A673 (cell line): Measurements from ENCODE around the gene THSD8. TPM values are rescaled to one million over a fixed set of nuclear protein-coding genes. Genes with fewer than 3 reads are reported as not detected.
A peak's percentile ranks its signal among the peaks of the same experiment; 100 is the strongest.

Source experiments
- BruUV-seq: library from RNA; stranded (reverse); fragments of 400-500 nt; replicated peaks from 2 replicates; lab custom pipeline; 2021; lab: Mats Ljungman, UMichigan
- CTCF ChIA-PET: fragments of 300-600 bp; sonication (Branson Sonifier 250); formaldehyde crosslinking; loops from one replicate; lab custom pipeline; 2022; ENCODE audit warnings: antibody characterized with exemption; lab: Charles Lee
- POLR2A ChIA-PET: fragments of 300-600 bp; sonication (Branson Sonifier 250); formaldehyde crosslinking; loops from one replicate; lab custom pipeline; 2022; ENCODE audit warnings: antibody characterized with exemption; ENCODE audit not compliant: low non-redundant PET; lab: Charles Lee
- DNase-seq: peaks from one replicate; pipeline ENCODE4 v3.0.0-alpha.2; 2015; ENCODE audit warnings: low spot score
- H3K27ac ChIP-seq: fragments of 200-600 bp; sonication (generic); 2 replicates; pipeline ENCODE4 v1.5.1; 2016; ENCODE audit warnings: mixed run types, low read depth, mild to moderate bottlenecking, mixed read lengths, antibody characterized with exemption, low read length; ENCODE audit not compliant: poor library complexity, severe bottlenecking
- H3K27me3 ChIP-seq: fragments of 200-600 bp; sonication (generic); replicated peaks from 2 replicates; pipeline ENCODE4 v1.6.1; 2017; ENCODE audit warnings: mixed run types, low read depth, mild to moderate bottlenecking, mixed read lengths, antibody characterized with exemption, low read length; ENCODE audit not compliant: insufficient read depth, poor library complexity
- H3K36me3 ChIP-seq: fragments of 200-600 bp; sonication (generic); 2 replicates; pipeline ENCODE4 v1.6.1; 2016; ENCODE audit warnings: mixed run types, mild to moderate bottlenecking, mixed read lengths, antibody characterized with exemption, low read length; ENCODE audit not compliant: insufficient read depth, poor library complexity, severe bottlenecking
- H3K4me1 ChIP-seq: fragments of 200-600 bp; sonication (generic); 2 replicates; pipeline ENCODE4 v1.6.1; 2017; ENCODE audit warnings: mixed run types, mild to moderate bottlenecking, mixed read lengths, antibody characterized with exemption, low read length; ENCODE audit not compliant: insufficient read depth, poor library complexity, severe bottlenecking
- H3K4me3 ChIP-seq: fragments of 200-600 bp; sonication (generic); 2 replicates; pipeline ENCODE4 v1.5.1; 2016; ENCODE audit warnings: low read depth, mixed run types, mild to moderate bottlenecking, mixed read lengths, low read length; ENCODE audit not compliant: poor library complexity, severe bottlenecking
- H3K9me3 ChIP-seq: fragments of 200-600 bp; sonication (generic); 2 replicates; pipeline ENCODE4 v1.6.1; 2016; ENCODE audit warnings: mixed run types, low read depth, mild to moderate bottlenecking, mixed read lengths, antibody characterized with exemption, low read length; ENCODE audit not compliant: poor library complexity, severe bottlenecking
- EZH2 ChIP-seq: fragments of 200-600 bp; sonication (generic); IDR thresholded peaks from 2 replicates; pipeline ENCODE4 v1.6.1; 2017; ENCODE audit warnings: borderline replicate concordance, low read depth, mild to moderate bottlenecking, mixed read lengths, antibody characterized with exemption, low read length; ENCODE audit not compliant: poor library complexity, severe bottlenecking
- intact Hi-C: fragments of 100-400 bp; cut with micrococcal nuclease; formaldehyde crosslinking; loops from one replicate; pipeline ENCODE4 v1.10.0; 2022; ENCODE audit not compliant: unreplicated experiment
- total RNA-seq: library from RNA; stranded (reverse); gene quantifications from 2 replicates; pipeline ENCODE4 v1.2.3, GENCODE V29; 2021
- TF ChIP-seq, protein P1 (sequence below): fragments of 300-800, 200-600 bp; sonication (generic); conservative IDR thresholded peaks from 2 replicates; pipeline ENCODE4 v1.5.1; 2017; ENCODE audit warnings: low read depth, mild to moderate bottlenecking, antibody characterized with exemption, low read length, moderate library complexity, mixed read lengths

Gene THSD8
- total RNA-seq, 1 experiment from 2014 or later = 45.2 TPM

DNA sequence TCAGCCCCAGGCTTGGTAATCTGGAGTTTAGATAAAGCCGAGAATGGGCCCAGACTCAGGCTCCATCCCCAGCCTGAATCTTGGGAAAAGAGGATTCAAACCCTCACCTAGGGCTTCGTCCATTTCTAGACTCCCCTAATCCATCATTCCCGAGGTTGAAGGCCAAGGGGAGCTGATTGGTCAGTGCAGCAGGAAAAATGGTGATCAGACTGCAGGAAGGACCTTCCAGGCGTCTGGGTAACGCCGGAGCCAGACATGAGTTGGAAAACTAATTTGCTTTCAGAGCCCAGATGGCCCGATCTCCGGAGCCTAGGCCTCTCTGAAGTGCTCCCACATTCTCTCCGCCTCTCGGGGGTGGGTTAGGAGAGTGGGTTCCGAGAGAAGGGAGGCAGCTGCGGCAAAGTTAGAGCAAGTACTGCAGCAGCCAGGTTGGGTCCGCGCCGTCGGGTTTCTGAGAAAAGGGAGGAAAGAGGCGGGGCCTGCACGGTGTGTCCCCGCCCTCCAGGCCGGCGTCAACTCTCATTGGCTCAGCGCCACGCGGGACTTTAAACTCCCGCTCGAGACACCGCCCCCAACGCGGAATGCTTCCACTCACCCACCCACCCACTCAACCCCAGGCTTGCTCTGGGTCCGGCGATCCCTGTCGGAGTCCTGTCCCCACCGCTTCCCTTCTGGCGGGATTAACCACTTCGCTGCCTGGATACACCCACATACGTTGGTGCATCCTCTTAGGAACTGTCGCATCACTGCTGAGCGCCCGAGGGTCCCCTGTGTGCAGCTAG, 33.3 kb downstream of the THSD8 start:
- POLR2A ChIA-PET = no interaction called here
- no peaks in the 10 kb centered on the region for H3K27me3 ChIP-seq

DNA sequence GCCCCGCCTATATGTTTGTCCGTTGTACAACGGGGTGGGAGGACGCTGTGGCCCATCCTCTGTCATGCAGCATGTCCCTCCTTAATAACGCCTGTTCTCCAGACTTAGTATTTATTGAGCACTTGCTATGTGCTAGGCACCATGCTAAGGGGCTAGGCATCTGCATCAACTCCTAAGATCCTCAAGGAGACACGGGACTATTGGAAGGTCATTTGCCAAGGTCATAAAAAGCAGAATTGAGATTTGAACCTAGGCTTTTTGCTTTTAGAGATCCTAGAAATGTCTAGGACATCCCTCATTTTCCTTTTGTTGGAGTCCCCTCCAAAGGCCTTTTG, 34.6 kb downstream of the THSD8 start:
- no peaks in the 10 kb centered on the region for H3K27me3 ChIP-seq
- no peak overlapping the region for H3K4me3 ChIP-seq
- no peak overlapping the region for H3K27ac ChIP-seq
- POLR2A ChIA-PET = no interaction called here
- TF ChIP-seq EZH2 = no peak
- TF ChIP-seq, protein P1, sequence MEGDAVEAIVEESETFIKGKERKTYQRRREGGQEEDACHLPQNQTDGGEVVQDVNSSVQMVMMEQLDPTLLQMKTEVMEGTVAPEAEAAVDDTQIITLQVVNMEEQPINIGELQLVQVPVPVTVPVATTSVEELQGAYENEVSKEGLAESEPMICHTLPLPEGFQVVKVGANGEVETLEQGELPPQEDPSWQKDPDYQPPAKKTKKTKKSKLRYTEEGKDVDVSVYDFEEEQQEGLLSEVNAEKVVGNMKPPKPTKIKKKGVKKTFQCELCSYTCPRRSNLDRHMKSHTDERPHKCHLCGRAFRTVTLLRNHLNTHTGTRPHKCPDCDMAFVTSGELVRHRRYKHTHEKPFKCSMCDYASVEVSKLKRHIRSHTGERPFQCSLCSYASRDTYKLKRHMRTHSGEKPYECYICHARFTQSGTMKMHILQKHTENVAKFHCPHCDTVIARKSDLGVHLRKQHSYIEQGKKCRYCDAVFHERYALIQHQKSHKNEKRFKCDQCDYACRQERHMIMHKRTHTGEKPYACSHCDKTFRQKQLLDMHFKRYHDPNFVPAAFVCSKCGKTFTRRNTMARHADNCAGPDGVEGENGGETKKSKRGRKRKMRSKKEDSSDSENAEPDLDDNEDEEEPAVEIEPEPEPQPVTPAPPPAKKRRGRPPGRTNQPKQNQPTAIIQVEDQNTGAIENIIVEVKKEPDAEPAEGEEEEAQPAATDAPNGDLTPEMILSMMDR = no peak
- H3K4me1 ChIP-seq = peaks cover 27% of the 10 kb centered on the region
- no peak for DNase-seq
- BruUV-seq = no TSS peak
- H3K9me3 ChIP-seq = no peaks in the 10 kb centered on the region
- CTCF ChIA-PET = no interaction called here
- no peaks in the 10 kb centered on the region for H3K36me3 ChIP-seq
- intact Hi-C loops = no loop called here

More for the DNA sequence above, 33.3 kb downstream of the THSD8 start:
- H3K4me3 ChIP-seq = no peak overlapping the region
- CTCF ChIA-PET = interaction anchor here (1.1 kb wide), 1 partner anchor 12 kb away, joined by 5 read pairs; no protein-coding TSS in a partner anchor
- DNase-seq = peak; percentile 81
- no peak overlapping the region for H3K27ac ChIP-seq
- BruUV-seq = no TSS peak
- TF ChIP-seq, protein P1 = no peak
- TF ChIP-seq EZH2 = no peak
- intact Hi-C loops = no loop called here
- H3K4me1 ChIP-seq = peaks cover 17% of the 10 kb centered on the region
- no peaks in the 10 kb centered on the region for H3K36me3 ChIP-seq
- H3K9me3 ChIP-seq = no peaks in the 10 kb centered on the region

DNA sequence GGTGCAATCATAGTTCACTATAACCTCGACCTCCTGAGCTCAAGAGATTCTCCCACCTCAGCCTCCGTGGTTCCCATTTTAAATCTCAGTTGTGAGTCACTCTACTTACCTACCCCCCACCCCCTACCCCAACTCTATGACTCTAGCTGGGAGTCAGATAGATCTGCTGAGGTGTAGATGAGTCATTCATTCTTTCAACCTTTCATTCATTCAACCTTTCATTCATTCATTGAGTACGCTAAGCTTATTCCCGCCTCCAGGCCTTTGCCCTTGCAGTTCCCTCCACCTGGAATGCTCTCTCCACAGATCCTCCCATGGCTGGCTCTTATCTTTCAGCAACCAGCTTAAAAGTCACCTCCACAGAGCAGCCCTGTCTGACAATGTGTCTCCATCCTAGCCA, 35.4 kb downstream of the THSD8 start:
- H3K27me3 ChIP-seq = no peaks in the 10 kb centered on the region
- CTCF ChIA-PET = interaction anchor here (0.7 kb wide), 1 partner anchor 10 kb away, joined by 6 read pairs; no protein-coding TSS in a partner anchor
- intact Hi-C loops = no loop called here
- H3K27ac ChIP-seq = no peak overlapping the region
- no peaks in the 10 kb centered on the region for H3K9me3 ChIP-seq
- POLR2A ChIA-PET = no interaction called here
- peaks cover 27% of the 10 kb centered on the region for H3K4me1 ChIP-seq
- TF ChIP-seq EZH2 = no peak
- TF ChIP-seq, protein P1 = no peak
- H3K4me3 ChIP-seq = no peak overlapping the region
- DNase-seq = no peak
- BruUV-seq = no TSS peak
- no peaks in the 10 kb centered on the region for H3K36me3 ChIP-seq
